GM18499 (cell line): ENCODE data around the gene ME3.
"Not testable (repeated sequence)": the region's sequence is repeated elsewhere in the genome, so short reads cannot be mapped to it uniquely, and the experiment has no call there.

Source experiments
- ATAC-seq: cut with Tn5 transposase; IDR thresholded peaks from one replicate; pipeline ENCODE4 v1.9.1; 2021; ENCODE audit warnings: moderate number of reproducible peaks; ENCODE audit not compliant: insufficient read depth, unreplicated experiment

The ME3 gene

GRCh38 chr11:86416951-86417350 is 255.5 kb downstream of the ME3 start:
- ATAC-seq = not testable (repeated sequence)

DNA sequence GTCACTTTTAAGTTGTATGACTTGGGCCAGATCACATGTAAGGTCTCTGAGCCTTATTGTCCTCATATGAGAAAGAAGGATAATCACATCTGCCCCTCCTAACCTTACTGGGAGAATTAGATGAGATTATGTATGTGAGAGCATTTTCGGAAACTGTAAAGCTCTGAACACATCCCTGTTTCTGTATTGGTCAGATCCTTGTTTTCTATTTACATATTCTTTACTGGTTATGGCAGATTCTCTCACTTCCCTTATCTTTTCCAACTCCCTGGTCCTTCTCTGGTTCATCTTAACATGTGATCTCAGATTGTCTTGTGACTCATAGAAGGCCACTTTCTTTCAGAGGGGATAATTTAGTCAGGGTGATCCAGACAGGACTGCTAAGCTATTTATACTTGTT is 255.9 kb downstream of the ME3 start:
- no peak for ATAC-seq

DNA sequence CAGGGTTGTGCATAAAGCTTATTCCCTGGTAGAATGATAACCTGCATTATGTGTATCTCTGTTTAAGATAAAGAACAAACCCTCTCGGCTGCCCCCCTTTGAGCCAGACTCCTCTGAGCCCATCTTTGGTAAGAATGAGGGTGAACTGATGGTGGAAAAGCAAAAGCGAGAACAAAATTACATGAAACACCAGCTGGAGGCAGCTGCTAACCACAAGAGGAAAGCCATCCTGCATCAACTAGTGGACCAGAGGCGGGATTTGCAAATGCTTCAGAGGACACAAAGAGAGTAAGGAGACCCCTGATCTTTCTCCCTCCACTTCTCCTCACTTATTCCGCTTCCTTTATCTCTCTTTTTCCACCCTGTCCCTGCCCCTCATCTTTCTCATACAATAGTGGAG is 257.4 kb downstream of the ME3 start:
- ATAC-seq = no peak

DNA sequence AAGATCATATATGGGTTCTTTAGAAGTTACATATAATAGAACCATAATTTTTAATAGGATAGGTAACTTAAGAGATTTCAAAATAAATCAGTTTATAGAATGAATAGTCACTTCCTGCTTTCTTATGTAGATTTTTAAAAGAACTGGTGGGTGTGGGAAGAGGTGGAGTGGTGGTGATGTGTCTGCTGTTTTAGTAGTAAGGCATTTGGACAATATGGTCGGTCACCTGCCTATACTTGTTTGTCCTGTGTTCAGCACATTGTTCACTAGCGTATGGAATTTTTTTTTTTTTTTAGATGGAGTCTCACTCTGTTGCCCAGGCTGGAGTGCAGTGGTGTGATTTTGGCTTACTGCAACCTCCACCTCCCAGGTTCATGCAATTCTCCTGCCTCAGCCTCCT is 258.4 kb downstream of the ME3 start:
- ATAC-seq = no peak

GRCh38 chr11:86408845-86409244 is 263.6 kb downstream of the ME3 start:
- no peak for ATAC-seq

- no peak for ATAC-seq
These were observed 269.0 kb downstream of the ME3 start for GRCh38 chr11:86403458-86403857.

DNA sequence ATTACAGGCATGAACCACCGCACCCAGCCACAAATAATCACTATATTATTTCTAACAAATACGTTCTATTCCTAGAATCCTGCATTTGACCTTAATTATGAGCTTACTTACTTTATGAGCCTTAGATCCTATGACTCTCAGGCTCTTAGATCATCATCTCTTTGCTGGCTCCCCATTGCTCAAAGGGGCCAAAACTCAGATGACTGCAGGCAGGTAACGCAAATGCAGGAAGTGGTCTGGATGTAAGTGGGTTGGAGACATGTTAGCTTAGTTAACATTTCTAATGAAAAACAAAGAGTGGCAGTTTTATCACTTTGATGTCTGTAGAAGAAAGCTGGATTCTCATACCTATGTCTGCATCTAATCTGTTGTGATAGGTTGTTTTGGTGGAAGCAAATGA is 274.3 kb downstream of the ME3 start:
- ATAC-seq = no peak

DNA sequence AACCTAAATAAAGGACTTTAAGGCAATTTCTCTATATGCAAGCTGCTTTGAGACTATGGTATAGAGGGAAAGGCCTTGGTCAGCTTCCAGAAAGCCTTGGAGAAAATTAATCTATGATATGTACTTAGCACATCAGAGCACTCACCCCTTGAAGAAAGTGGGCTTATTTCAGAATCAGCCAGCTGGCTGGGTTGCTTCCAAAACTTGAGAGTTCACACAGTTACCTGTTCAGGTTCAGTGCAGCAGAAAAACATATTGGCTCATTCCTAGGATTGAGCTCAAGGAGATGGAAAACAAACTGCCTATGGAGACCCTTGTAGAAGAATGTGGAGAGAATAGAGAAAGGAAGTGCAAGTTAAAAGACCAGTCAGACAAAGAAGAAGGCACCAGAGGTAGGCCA is 275.1 kb downstream of the ME3 start:
- no peak for ATAC-seq

GRCh38 chr11:86396396-86396795 is 276.0 kb downstream of the ME3 start:
- no peak for ATAC-seq

DNA sequence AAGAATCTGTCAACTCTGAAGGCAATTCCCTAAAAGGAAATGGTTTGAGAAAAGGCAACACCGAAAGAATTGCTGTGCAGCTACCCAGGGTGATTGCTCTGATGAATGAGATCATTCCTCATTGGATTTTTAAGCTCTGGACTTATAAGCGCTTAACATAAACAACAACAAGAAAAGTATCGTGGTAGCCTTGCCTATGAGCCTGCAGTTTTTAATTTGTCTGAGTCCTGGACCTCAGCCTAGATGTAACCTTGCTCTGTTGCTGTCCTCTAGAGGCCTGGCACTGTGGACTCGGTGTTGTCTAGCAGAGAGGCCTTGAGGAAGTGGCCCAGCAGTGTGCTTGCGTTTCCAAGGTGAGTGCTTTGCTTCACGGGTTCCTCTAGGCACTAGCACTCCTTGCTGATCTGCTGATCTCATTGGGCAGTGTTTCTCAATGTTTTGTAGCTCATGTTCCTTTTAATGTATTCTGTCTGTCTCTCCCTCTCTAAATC is 277.3 kb downstream of the ME3 start:
- ATAC-seq = no peak
